Astrocyte (in vitro differentiated cells and primary cell): ENCODE results near the gene NOP10. TPM values are rescaled to one million over a fixed set of nuclear protein-coding genes. Genes with fewer than 3 reads are reported as not detected.

Experiments used
- DNase-seq: peaks from one replicate; pipeline ENCODE4 v3.0.0-alpha.2; 2010; ENCODE audit warnings: low read depth
- FAIRE-seq: peaks from 2 replicates; lab custom pipeline; 2011; peaks lifted over from hg19 to GRCh38; lab: Jason Lieb, UNC
- H2AFZ ChIP-seq: 2 replicates; pipeline ENCODE4 v1.6.0; 2012; ENCODE audit warnings: low read depth, low read length, inconsistent platforms
- H3K27ac ChIP-seq: 2 replicates; pipeline ENCODE4 v1.5.1; 2011; ENCODE audit warnings: low read depth, low read length, inconsistent platforms
- H3K27me3 ChIP-seq: 2 replicates; pipeline ENCODE4 v1.6.0; 2011; ENCODE audit warnings: low read length, inconsistent platforms; ENCODE audit not compliant: insufficient read depth
- H3K36me3 ChIP-seq: 2 replicates; pipeline ENCODE4 v1.5.1; 2011; ENCODE audit warnings: low read length, inconsistent platforms; ENCODE audit not compliant: insufficient read depth
- H3K4me1 ChIP-seq: 2 replicates; pipeline ENCODE4 v1.5.1; 2011; ENCODE audit warnings: low read length, inconsistent platforms; ENCODE audit not compliant: insufficient read depth
- H3K4me2 ChIP-seq: 2 replicates; pipeline ENCODE4 v1.6.0; 2012; ENCODE audit warnings: low read length, inconsistent platforms
- H3K4me3 ChIP-seq: 2 replicates; pipeline ENCODE4 v1.5.1; 2011; ENCODE audit warnings: low read depth, mild to moderate bottlenecking, low read length, inconsistent platforms; ENCODE audit not compliant: insufficient read depth
- H3K79me2 ChIP-seq: 2 replicates; pipeline ENCODE4 v1.6.0; 2012; ENCODE audit warnings: mild to moderate bottlenecking, low read length, inconsistent platforms; ENCODE audit not compliant: insufficient read depth
- H3K9ac ChIP-seq: 2 replicates; pipeline ENCODE4 v1.6.0; 2012; ENCODE audit warnings: mild to moderate bottlenecking, low read length, inconsistent platforms
- H3K9me3 ChIP-seq: 2 replicates; pipeline ENCODE4 v1.5.1; 2012; ENCODE audit warnings: low read depth, mild to moderate bottlenecking, low read length, inconsistent platforms; ENCODE audit not compliant: insufficient read depth
- H4K20me1 ChIP-seq: 2 replicates; pipeline ENCODE4 v1.6.0; 2012; ENCODE audit warnings: low read length, inconsistent platforms; ENCODE audit not compliant: insufficient read depth
- H3K27ac Mint-ChIP-seq: one replicate; pipeline ENCODE4 v1.8.0; 2021; ENCODE audit warnings: mild to moderate bottlenecking, mixed read lengths; ENCODE audit not compliant: unreplicated experiment
- H3K27me3 Mint-ChIP-seq: one replicate; pipeline ENCODE4 v1.8.0; 2021; ENCODE audit warnings: low read depth, mixed read lengths; ENCODE audit not compliant: unreplicated experiment
- H3K36me3 Mint-ChIP-seq: one replicate; pipeline ENCODE4 v1.8.0; 2021; ENCODE audit warnings: low read depth, mixed read lengths; ENCODE audit not compliant: unreplicated experiment
- H3K4me1 Mint-ChIP-seq: one replicate; pipeline ENCODE4 v1.8.0; 2021; ENCODE audit warnings: low read depth, mixed read lengths; ENCODE audit not compliant: unreplicated experiment
- H3K4me3 Mint-ChIP-seq: one replicate; pipeline ENCODE4 v1.8.0; 2021; ENCODE audit warnings: mild to moderate bottlenecking, moderate library complexity, mixed read lengths; ENCODE audit not compliant: unreplicated experiment
- H3K9me3 Mint-ChIP-seq: one replicate; pipeline ENCODE4 v1.8.0; 2021; ENCODE audit warnings: mild to moderate bottlenecking, mixed read lengths; ENCODE audit not compliant: unreplicated experiment
- EZH2 ChIP-seq: IDR thresholded peaks from 2 replicates; pipeline ENCODE4 v1.6.1; 2012; ENCODE audit warnings: mild to moderate bottlenecking, low read length, inconsistent platforms; ENCODE audit not compliant: insufficient read depth
- total RNA-seq: library from RNA; stranded (reverse); gene quantifications from 2 replicates; pipeline ENCODE4 v1.2.1, GENCODE V29; 2021
- TF ChIP-seq, protein P1 (sequence below): IDR thresholded peaks from 2 replicates; pipeline ENCODE4 v1.5.1; 2011; ENCODE audit warnings: low read depth, mild to moderate bottlenecking, inconsistent platforms, low read length, moderate library complexity; ENCODE audit not compliant: insufficient read depth

The NOP10 gene
- total RNA-seq, 1 donor from 2014 or later = 224 TPM

DNA sequence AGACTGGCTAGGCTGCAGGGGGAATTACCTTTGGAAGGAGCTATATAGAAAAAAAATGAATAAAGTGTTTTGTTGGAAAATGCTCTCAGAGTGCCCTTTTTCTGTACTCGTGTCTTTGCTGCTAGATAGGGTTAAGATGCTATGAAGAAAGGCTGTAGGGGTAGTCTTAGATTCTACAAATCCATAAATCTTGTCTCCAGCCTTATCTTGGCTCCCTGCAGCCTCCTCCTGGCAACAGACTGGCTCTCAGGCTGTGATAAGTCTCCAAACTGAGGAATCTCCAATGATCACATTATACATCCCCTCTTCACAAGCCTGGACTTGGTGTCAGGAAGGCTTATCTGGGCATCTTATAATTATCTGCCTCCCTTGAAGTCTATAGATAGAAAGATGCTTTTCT, 14.7 kb upstream of the NOP10 start:
- FAIRE-seq (no peak), DNase-seq (no peak)
- no peak for TF ChIP-seq EZH2
- TF ChIP-seq, protein P1, sequence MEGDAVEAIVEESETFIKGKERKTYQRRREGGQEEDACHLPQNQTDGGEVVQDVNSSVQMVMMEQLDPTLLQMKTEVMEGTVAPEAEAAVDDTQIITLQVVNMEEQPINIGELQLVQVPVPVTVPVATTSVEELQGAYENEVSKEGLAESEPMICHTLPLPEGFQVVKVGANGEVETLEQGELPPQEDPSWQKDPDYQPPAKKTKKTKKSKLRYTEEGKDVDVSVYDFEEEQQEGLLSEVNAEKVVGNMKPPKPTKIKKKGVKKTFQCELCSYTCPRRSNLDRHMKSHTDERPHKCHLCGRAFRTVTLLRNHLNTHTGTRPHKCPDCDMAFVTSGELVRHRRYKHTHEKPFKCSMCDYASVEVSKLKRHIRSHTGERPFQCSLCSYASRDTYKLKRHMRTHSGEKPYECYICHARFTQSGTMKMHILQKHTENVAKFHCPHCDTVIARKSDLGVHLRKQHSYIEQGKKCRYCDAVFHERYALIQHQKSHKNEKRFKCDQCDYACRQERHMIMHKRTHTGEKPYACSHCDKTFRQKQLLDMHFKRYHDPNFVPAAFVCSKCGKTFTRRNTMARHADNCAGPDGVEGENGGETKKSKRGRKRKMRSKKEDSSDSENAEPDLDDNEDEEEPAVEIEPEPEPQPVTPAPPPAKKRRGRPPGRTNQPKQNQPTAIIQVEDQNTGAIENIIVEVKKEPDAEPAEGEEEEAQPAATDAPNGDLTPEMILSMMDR = no peak
- Histone ChIP-seq H3K79me2 (no peaks in the 10 kb centered on the region), H4K20me1 (peaks cover 5% of the 10 kb centered on the region), H3K4me2 (no peak overlapping the region), H3K9me3 (no peaks in the 10 kb centered on the region), H3K9ac (no peak overlapping the region), H3K36me3 (peaks cover 9% of the 10 kb centered on the region), H2AFZ (no peak overlapping the region), H3K27ac (no peak overlapping the region), H3K27me3 (no peaks in the 10 kb centered on the region), H3K4me3 (no peak overlapping the region), H3K4me1 (no peaks in the 10 kb centered on the region)
- Mint-ChIP-seq H3K27ac (no peak overlapping the region), H3K4me1 (peaks cover 3% of the 10 kb centered on the region), H3K9me3 (no peaks in the 10 kb centered on the region), H3K4me3 (no peak overlapping the region), H3K27me3 (no peaks in the 10 kb centered on the region), H3K36me3 (peaks cover 40% of the 10 kb centered on the region)

DNA sequence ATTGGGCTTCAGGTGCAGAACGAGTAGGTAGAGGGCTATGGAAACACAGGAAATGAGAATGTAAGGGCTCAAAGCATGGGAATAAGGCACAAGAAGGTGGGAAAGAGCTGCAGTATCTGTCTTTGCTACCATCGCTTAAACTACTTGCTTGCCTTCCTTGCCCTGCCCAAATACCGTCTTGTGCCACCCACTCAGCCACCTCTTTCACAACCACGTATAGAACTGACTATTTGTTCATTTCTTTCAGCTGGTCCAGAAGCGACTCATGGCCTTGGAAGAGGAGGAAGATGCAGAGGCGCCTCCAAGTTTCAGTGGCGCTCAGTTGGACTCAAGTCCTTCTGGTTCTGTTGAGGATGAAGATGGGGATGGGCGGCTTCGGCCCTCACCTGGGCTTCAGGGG, 12.3 kb upstream of the NOP10 start:
- no peaks in the 10 kb centered on the region for H3K79me2 ChIP-seq
- H3K9ac ChIP-seq = no peak overlapping the region
- H3K36me3 ChIP-seq = peaks cover 4% of the 10 kb centered on the region
- DNase-seq (no peak), FAIRE-seq (no peak)
- H3K36me3 Mint-ChIP-seq = peaks cover 26% of the 10 kb centered on the region
- H4K20me1 ChIP-seq = no peaks in the 10 kb centered on the region
- no peak overlapping the region for H2AFZ ChIP-seq
- no peaks in the 10 kb centered on the region for H3K27me3 ChIP-seq
- no peak for TF ChIP-seq EZH2
- TF ChIP-seq, protein P1 = no peak
- no peaks in the 10 kb centered on the region for H3K4me1 Mint-ChIP-seq
- H3K4me3 ChIP-seq = no peak overlapping the region
- no peaks in the 10 kb centered on the region for H3K27me3 Mint-ChIP-seq
- no peak overlapping the region for H3K27ac Mint-ChIP-seq
- H3K4me1 ChIP-seq = no peaks in the 10 kb centered on the region
- H3K4me2 ChIP-seq = no peak overlapping the region
- H3K9me3 ChIP-seq = no peaks in the 10 kb centered on the region
- no peak overlapping the region for H3K27ac ChIP-seq
- H3K4me3 Mint-ChIP-seq = peak overlapping the region; percentile 18
- no peaks in the 10 kb centered on the region for H3K9me3 Mint-ChIP-seq

DNA sequence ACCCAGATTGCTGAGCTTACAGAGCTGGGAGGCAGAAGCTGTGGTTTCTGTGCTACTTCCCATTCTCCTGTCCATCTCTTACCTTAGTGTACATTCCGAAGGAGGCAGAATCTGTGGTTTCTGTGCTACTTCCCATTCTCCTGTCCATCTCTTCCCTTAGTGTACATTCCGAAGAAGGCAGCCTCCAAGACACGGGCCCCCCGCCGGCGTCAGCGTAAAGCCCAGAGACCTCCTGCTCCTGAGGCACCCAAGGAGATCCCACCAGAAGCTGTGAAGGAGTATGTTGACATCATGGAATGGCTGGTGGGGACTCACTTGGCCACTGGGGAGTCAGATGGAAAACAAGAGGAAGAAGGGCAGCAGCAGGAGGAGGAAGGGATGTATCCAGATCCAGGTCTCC, 11.3 kb upstream of the NOP10 start:
- Mint-ChIP-seq H3K27ac (no peak overlapping the region), H3K36me3 (peaks cover 23% of the 10 kb centered on the region), H3K4me3 (no peak overlapping the region), H3K9me3 (no peaks in the 10 kb centered on the region), H3K4me1 (no peaks in the 10 kb centered on the region), H3K27me3 (peaks cover under 1% of the 10 kb centered on the region)
- FAIRE-seq (no peak), DNase-seq (no peak)
- H3K4me1 ChIP-seq = no peaks in the 10 kb centered on the region
- H3K27ac ChIP-seq = no peak overlapping the region
- peaks cover 4% of the 10 kb centered on the region for H3K36me3 ChIP-seq
- H2AFZ ChIP-seq = no peak overlapping the region
- H4K20me1 ChIP-seq = no peaks in the 10 kb centered on the region
- H3K4me2 ChIP-seq = no peak overlapping the region
- H3K9ac ChIP-seq = no peak overlapping the region
- no peaks in the 10 kb centered on the region for H3K79me2 ChIP-seq
- TF ChIP-seq EZH2 = no peak
- TF ChIP-seq, protein P1 = no peak
- peaks cover 2% of the 10 kb centered on the region for H3K27me3 ChIP-seq
- H3K4me3 ChIP-seq = no peak overlapping the region
- H3K9me3 ChIP-seq = no peaks in the 10 kb centered on the region
